GM23338 (cell line): Measurements from ENCODE around the gene TBKBP1. TPM values are rescaled to one million over a fixed set of nuclear protein-coding genes. Genes with fewer than 3 reads are reported as not detected.

ENCODE experiments used
- ATAC-seq: fragments of 200-7000 bp; cut with Tn5 transposase; 3 replicates; pipeline ENCODE4 v1.9.1; 2020
- DNase-seq: peaks from one replicate; pipeline ENCODE4 v3.0.0-alpha.2; 2015; ENCODE audit warnings: low spot score
- H2AFZ ChIP-seq: fragments of 200-600 bp; sonication (generic); 2 replicates; pipeline ENCODE4 v1.8.0; 2016; ENCODE audit warnings: antibody characterized with exemption, mild to moderate bottlenecking, moderate library complexity
- H3F3A ChIP-seq: fragments of 200-600 bp; sonication (generic); replicated peaks from 2 replicates; pipeline ENCODE4 v1.8.0; 2017; ENCODE audit warnings: antibody characterized with exemption, mixed run types, low read depth
- H3K27ac ChIP-seq: fragments of 200-600 bp; sonication (generic); 2 replicates; pipeline ENCODE4 v1.6.1; 2016; ENCODE audit warnings: low read depth
- H3K27me3 ChIP-seq: fragments of 200-600 bp; sonication (generic); 2 replicates; pipeline ENCODE4 v1.8.0; 2016; ENCODE audit warnings: mild to moderate bottlenecking, mixed run types, moderate library complexity; ENCODE audit not compliant: insufficient read depth
- H3K36me3 ChIP-seq: fragments of 200-600 bp; sonication (generic); 2 replicates; pipeline ENCODE4 v1.8.0; 2016; ENCODE audit warnings: mild to moderate bottlenecking; ENCODE audit not compliant: insufficient read depth
- H3K4me1 ChIP-seq: fragments of 200-600 bp; sonication (generic); 2 replicates; pipeline ENCODE4 v1.8.0; 2016; ENCODE audit warnings: mild to moderate bottlenecking, moderate library complexity; ENCODE audit not compliant: insufficient read depth
- H3K4me2 ChIP-seq: fragments of 200-600 bp; sonication (generic); 2 replicates; pipeline ENCODE4 v1.7.1; 2017; ENCODE audit warnings: mixed run types
- H3K4me3 ChIP-seq: fragments of 200-600 bp; sonication (generic); 2 replicates; pipeline ENCODE4 v1.6.1; 2016; ENCODE audit warnings: mixed run types
- H3K79me2 ChIP-seq: fragments of 200-600 bp; sonication (generic); replicated peaks from 2 replicates; pipeline ENCODE4 v1.8.0; 2017; ENCODE audit warnings: mild to moderate bottlenecking; ENCODE audit not compliant: insufficient read depth
- H3K9me2 ChIP-seq: fragments of 200-600 bp; sonication (generic); 2 replicates; pipeline ENCODE4 v1.8.0; 2017; ENCODE audit not compliant: insufficient read depth
- H4K20me1 ChIP-seq: fragments of 200-600 bp; sonication (generic); replicated peaks from 2 replicates; pipeline ENCODE4 v1.8.0; 2017; ENCODE audit warnings: mild to moderate bottlenecking; ENCODE audit not compliant: insufficient read depth
- H3K27ac Mint-ChIP-seq: 2 replicates; pipeline ENCODE4 v1.8.0; 2020; ENCODE audit warnings: inconsistent platforms, mild to moderate bottlenecking, moderate library complexity, mixed read lengths
- H3K27me3 Mint-ChIP-seq: 3 replicates; pipeline ENCODE4 v1.8.0; 2022; ENCODE audit warnings: low read depth, mild to moderate bottlenecking, moderate library complexity, mixed read lengths, inconsistent platforms; ENCODE audit not compliant: insufficient read depth, poor library complexity
- H3K36me3 Mint-ChIP-seq: 3 replicates; pipeline ENCODE4 v1.8.0; 2021; ENCODE audit warnings: low read depth, mild to moderate bottlenecking, inconsistent platforms, moderate library complexity, mixed read lengths
- H3K4me1 Mint-ChIP-seq: 3 replicates; pipeline ENCODE4 v1.8.0; 2020; ENCODE audit warnings: mild to moderate bottlenecking, inconsistent platforms, mixed read lengths
- H3K4me3 Mint-ChIP-seq: 3 replicates; pipeline ENCODE4 v1.8.0; 2021; ENCODE audit warnings: moderate library complexity, mild to moderate bottlenecking, inconsistent platforms, mixed read lengths
- H3K9me3 Mint-ChIP-seq: 3 replicates; pipeline ENCODE4 v1.8.0; 2020; ENCODE audit warnings: moderate library complexity, mild to moderate bottlenecking, inconsistent platforms, mixed read lengths
- CTCF ChIP-seq, 2 experiments: fragments of 200-600 bp in 1 of 2; sonication (generic) in 1 of 2; conservative IDR thresholded peaks; 2 replicates each; pipeline versions ENCODE4 v1.5.1 to v1.6.1; 2016 to 2017; ENCODE audit warnings: antibody characterized with exemption in 2 of 2, low read depth in 2 of 2, mild to moderate bottlenecking in 2 of 2, moderate library complexity in 1 of 2
- ETS1 ChIP-seq: IDR thresholded peaks from 2 replicates; pipeline ENCODE4 v1.6.1; 2016; ENCODE audit warnings: antibody characterized with exemption
- EZH2 ChIP-seq: fragments of 200-600 bp; sonication (generic); IDR thresholded peaks from one replicate; pipeline ENCODE4 v1.8.0; 2017; ENCODE audit warnings: antibody characterized with exemption, mild to moderate bottlenecking, low read depth; ENCODE audit not compliant: unreplicated experiment
- JUNB ChIP-seq: IDR thresholded peaks from one replicate; pipeline ENCODE4 v1.6.1; 2016; ENCODE audit warnings: antibody characterized with exemption; ENCODE audit not compliant: unreplicated experiment
- NANOG ChIP-seq: IDR thresholded peaks from 2 replicates; pipeline ENCODE4 v1.6.1; 2016; ENCODE audit warnings: antibody characterized with exemption, borderline replicate concordance
- POLR2AphosphoS5 ChIP-seq: IDR thresholded peaks from 2 replicates; pipeline ENCODE4 v1.6.1; 2016; ENCODE audit warnings: antibody characterized with exemption, low read depth
- STAT1 ChIP-seq: IDR thresholded peaks from one replicate; pipeline ENCODE4 v1.6.1; 2016; ENCODE audit warnings: antibody characterized with exemption; ENCODE audit not compliant: unreplicated experiment
- ZNF114 ChIP-seq: fragments of 250-450 bp; sonication (Bioruptor Pico); IDR thresholded peaks from 2 replicates; pipeline ENCODE4 v1.5.0; 2020; ENCODE audit warnings: mild to moderate bottlenecking, moderate library complexity
- ZNF331 ChIP-seq: fragments of 250-450 bp; sonication (Bioruptor Pico); IDR thresholded peaks from 2 replicates; pipeline ENCODE4 v1.5.0; 2020; ENCODE audit warnings: low read depth, mild to moderate bottlenecking, moderate library complexity
- polyA plus RNA-seq: library from polyadenylated mRNA; unstranded; fragments of >200 nt; fragmentation: Nextera tagmentation; extraction: Ambion mirVana; gene quantifications from 2 replicates; pipeline ENCODE4 v1.2.1, GENCODE V29; 2016
- total RNA-seq: library from RNA; depleted of rRNA; stranded (reverse); fragments of >200 nt; shearing (Covaris generic); gene quantifications from 2 replicates; pipeline ENCODE4 v1.2.3, GENCODE V29; 2014

TBKBP1 gene
- total and polyA plus RNA-seq, 2 experiments from 2014 or later: 2.5 to 12.1 TPM

GRCh38 chr17:47735536-47736011 lies 41.6 kb downstream of the TBKBP1 start (continued):
- TF ChIP-seq CTCF (conservative IDR thresholded peaks at IDR 0.05; ENCODE audit: low read depth in 2 of 2) (no peak), JUNB (no peak)

- peaks cover 58% of the 10 kb centered on the region for H3K27me3 ChIP-seq
- H3K27me3 Mint-ChIP-seq: peaks cover 42% of the 10 kb centered on the region
Observed at GRCh38 chr17:47736501-47737495, 42.8 kb downstream of the TBKBP1 start.

GRCh38 chr17:47738178-47738577 lies 44.2 kb downstream of the TBKBP1 start:
- no peaks in the 10 kb centered on the region; the same call in 2 of the 3 replicates for H3K36me3 Mint-ChIP-seq
- no peak overlapping the region for H3K27ac ChIP-seq
- no peaks in the 10 kb centered on the region for H3K79me2 ChIP-seq
- peaks cover 3% of the 10 kb centered on the region; the same call in 2 of the 3 replicates for H3K4me1 Mint-ChIP-seq
- ATAC-seq (no peak), DNase-seq (no peak)
- no peak overlapping the region for H3K4me2 ChIP-seq
- no peak overlapping the region for H2AFZ ChIP-seq
- no peaks in the 10 kb centered on the region for H3F3A ChIP-seq
- no peaks in the 10 kb centered on the region for H3K9me2 ChIP-seq
- no peaks in the 10 kb centered on the region for H3K9me3 Mint-ChIP-seq
- no peak overlapping the region for H3K4me3 Mint-ChIP-seq
- no peaks in the 10 kb centered on the region for H3K36me3 ChIP-seq
- no peak overlapping the region for H3K27ac Mint-ChIP-seq
- peaks cover 44% of the 10 kb centered on the region for H3K27me3 ChIP-seq
- H4K20me1 ChIP-seq: no peaks in the 10 kb centered on the region
- no peaks in the 10 kb centered on the region for H3K4me1 ChIP-seq
- H3K27me3 Mint-ChIP-seq: peaks cover 30% of the 10 kb centered on the region
- no peak overlapping the region for H3K4me3 ChIP-seq
- no peak for TF ChIP-seq POLR2AphosphoS5
- TF ChIP-seq ZNF331 (CRISPR knock-in tag): no peak
- TF ChIP-seq ETS1: no peak

More at GRCh38 chr17:47736501-47737495, 42.8 kb downstream of the TBKBP1 start:
- Histone ChIP-seq H3K4me2 (no peak overlapping the region), H3K4me3 (no peak overlapping the region), H3K27ac (no peak overlapping the region), H2AFZ (no peak overlapping the region), H3F3A (0 out of 2 replicates have a peak, but pooled peaks cover 6% of the 10 kb centered on the region), H4K20me1 (no peaks in the 10 kb centered on the region), H3K36me3 (no peaks in the 10 kb centered on the region), H3K4me1 (peaks cover 6% of the 10 kb centered on the region; the same call in 1 of the 2 replicates), H3K79me2 (no peaks in the 10 kb centered on the region), H3K9me2 (no peaks in the 10 kb centered on the region)
- ATAC-seq (no peak), DNase-seq (no peak)
- Mint-ChIP-seq H3K27ac (no peak overlapping the region), H3K9me3 (no peaks in the 10 kb centered on the region), H3K4me3 (no peak overlapping the region), H3K4me1 (peaks cover 5% of the 10 kb centered on the region), H3K36me3 (no peaks in the 10 kb centered on the region; the same call in 2 of the 3 replicates)
- no peak for TF ChIP-seq ZNF331 (CRISPR knock-in tag)
- TF ChIP-seq ETS1: no peak
- TF ChIP-seq NANOG: no peak
- TF ChIP-seq EZH2: no peak
- no peak for TF ChIP-seq ZNF114
- TF ChIP-seq JUNB: no peak
- TF ChIP-seq STAT1: no peak
- TF ChIP-seq POLR2AphosphoS5: no peak
